Measurements from ENCODE around the gene TMEM263. TPM values are rescaled to one million over a fixed set of nuclear protein-coding genes. Genes with fewer than 3 reads are reported as not detected.

The TMEM263 gene
- total and polyA plus RNA-seq, 2 donors (not counting 1 experiment from before 2014, with no cell fraction given), result 97.9 to 116 TPM

GRCh38 chr12:106975993-106976658, 20.4 kb downstream of the TMEM263 start:
- no peak overlapping the region for H3K4me3 ChIP-seq (replicated peaks in 1 of 4; ENCODE audit: control extremely low read depth in 1 of 4, insufficient read depth in 1 of 4, low read depth in 3 of 4, low read length in 4 of 4)
- no peaks in the 10 kb centered on the region for H3K9me3 ChIP-seq (ENCODE audit: control insufficient read depth, insufficient read depth, low read depth, low read length)
- peaks cover 4% of the 10 kb centered on the region for H3K36me3 ChIP-seq (ENCODE audit: control insufficient read depth, insufficient read depth, low read length)
- no peak overlapping the region for H2AFZ ChIP-seq (ENCODE audit: low read length)
- H3K27ac ChIP-seq (ENCODE audit: insufficient read depth, low read length), result peak overlapping the region; percentile 20
- H3K4me1 ChIP-seq (ENCODE audit: control insufficient read depth, extremely low read depth, insufficient read depth, low read length), result peaks cover 10% of the 10 kb centered on the region
- H3K27me3 ChIP-seq (ENCODE audit: control insufficient read depth, insufficient read depth, low read length), result no peaks in the 10 kb centered on the region
- TF ChIP-seq CTCF (conservative IDR thresholded peaks at IDR 0.05 in 1 of 2, IDR thresholded peaks at IDR 0.05 in 1 of 2; ENCODE audit: low read depth in 1 of 2, low read length in 2 of 2) (no peak), EZH2 (IDR thresholded peaks at IDR 0.05; ENCODE audit: low read length, missing control alignments) (no peak)
- peaks cover under 1% of the 10 kb centered on the region for H3K79me2 ChIP-seq (ENCODE audit: control insufficient read depth, insufficient read depth, low read length)
- no peak overlapping the region for H3K9ac ChIP-seq (ENCODE audit: insufficient read depth, low read length)
- H4K20me1 ChIP-seq (ENCODE audit: control insufficient read depth, extremely low read depth, insufficient read depth, low read length), result no peaks in the 10 kb centered on the region
- DNase-seq (ENCODE audit: low read depth in 2 of 2), result peak; percentile 81 to 86
- peak overlapping the region; percentile 48 for H3K4me2 ChIP-seq (ENCODE audit: extremely low read depth, insufficient read depth, low read length)

- no peaks in the 10 kb centered on the region for H3K9me3 ChIP-seq (ENCODE audit: control insufficient read depth, insufficient read depth, low read depth, low read length)
- TF ChIP-seq CTCF (conservative IDR thresholded peaks at IDR 0.05 in 1 of 2, IDR thresholded peaks at IDR 0.05 in 1 of 2; ENCODE audit: low read depth in 1 of 2, low read length in 2 of 2) (no peak), EZH2 (IDR thresholded peaks at IDR 0.05; ENCODE audit: low read length, missing control alignments) (no peak)
- no peaks in the 10 kb centered on the region for H3K36me3 ChIP-seq (ENCODE audit: control insufficient read depth, insufficient read depth, low read length)
- H3K27ac ChIP-seq (ENCODE audit: insufficient read depth, low read length), result no peak overlapping the region
- H3K9ac ChIP-seq (ENCODE audit: insufficient read depth, low read length), result no peak overlapping the region
- no peaks in the 10 kb centered on the region for H3K27me3 ChIP-seq (ENCODE audit: control insufficient read depth, insufficient read depth, low read length)
- H2AFZ ChIP-seq (ENCODE audit: low read length), result no peak overlapping the region
- no peaks in the 10 kb centered on the region for H3K79me2 ChIP-seq (ENCODE audit: control insufficient read depth, insufficient read depth, low read length)
- no peaks in the 10 kb centered on the region for H4K20me1 ChIP-seq (ENCODE audit: control insufficient read depth, extremely low read depth, insufficient read depth, low read length)
- no peak overlapping the region for H3K4me3 ChIP-seq (replicated peaks in 1 of 4; ENCODE audit: control extremely low read depth in 1 of 4, insufficient read depth in 1 of 4, low read depth in 3 of 4, low read length in 4 of 4)
- H3K4me1 ChIP-seq (ENCODE audit: control insufficient read depth, extremely low read depth, insufficient read depth, low read length), result peaks cover 10% of the 10 kb centered on the region
- peak; percentile 29 to 45 for DNase-seq (ENCODE audit: low read depth in 2 of 2)
- H3K4me2 ChIP-seq (ENCODE audit: extremely low read depth, insufficient read depth, low read length), result no peak overlapping the region
These were observed 21.0 kb downstream of the TMEM263 start for GRCh38 chr12:106976668-106977067.

- Histone ChIP-seq H4K20me1 (ENCODE audit: control insufficient read depth, extremely low read depth, insufficient read depth, low read length) (no peaks in the 10 kb centered on the region), H3K4me3 (replicated peaks in 1 of 4; ENCODE audit: control extremely low read depth in 1 of 4, insufficient read depth in 1 of 4, low read depth in 3 of 4, low read length in 4 of 4) (no peak overlapping the region), H3K4me2 (ENCODE audit: extremely low read depth, insufficient read depth, low read length) (no peak overlapping the region), H3K9ac (ENCODE audit: insufficient read depth, low read length) (no peak overlapping the region), H3K27me3 (ENCODE audit: control insufficient read depth, insufficient read depth, low read length) (no peaks in the 10 kb centered on the region), H3K9me3 (ENCODE audit: control insufficient read depth, insufficient read depth, low read depth, low read length) (no peaks in the 10 kb centered on the region), H2AFZ (ENCODE audit: low read length) (no peak overlapping the region), H3K36me3 (ENCODE audit: control insufficient read depth, insufficient read depth, low read length) (no peaks in the 10 kb centered on the region), H3K79me2 (ENCODE audit: control insufficient read depth, insufficient read depth, low read length) (no peaks in the 10 kb centered on the region), H3K27ac (ENCODE audit: insufficient read depth, low read length) (no peak overlapping the region), H3K4me1 (ENCODE audit: control insufficient read depth, extremely low read depth, insufficient read depth, low read length) (peaks cover 10% of the 10 kb centered on the region)
- peak; percentile 50 to 59 for DNase-seq (ENCODE audit: low read depth in 2 of 2)
- TF ChIP-seq EZH2 (IDR thresholded peaks at IDR 0.05; ENCODE audit: low read length, missing control alignments) (no peak), CTCF (conservative IDR thresholded peaks at IDR 0.05 in 1 of 2, IDR thresholded peaks at IDR 0.05 in 1 of 2; ENCODE audit: low read depth in 1 of 2, low read length in 2 of 2) (no peak)
These were observed 22.5 kb downstream of the TMEM263 start for GRCh38 chr12:106978035-106978800.
